RWPE1 (cell line): Measurements from ENCODE around the gene GRK1.
A peak's percentile ranks its signal among the peaks of the same experiment; 100 is the strongest.

ENCODE experiments used
- CTCF ChIA-PET: fragments of 350-600 bp; sonication (Branson Sonifier 250); formaldehyde crosslinking; extraction: SDS; loops from one replicate; lab custom pipeline; 2021; lab: Yijun Ruan, JAX
- POLR2A ChIA-PET: fragments of 400-600 bp; formaldehyde crosslinking; extraction: SDS; loops from one replicate; lab custom pipeline; 2020; ENCODE audit warnings: antibody characterized with exemption; ENCODE audit not compliant: low non-redundant PET; lab: Yijun Ruan, JAX
- DNase-seq: peaks from one replicate; pipeline ENCODE4 v3.0.0; 2012; ENCODE audit warnings: low spot score
- H3K27ac ChIP-seq: fragments of 450-650 bp; 2 replicates; pipeline ENCODE4 v1.5.1; 2017
- TF ChIP-seq, protein P1 (sequence below): fragments of 450-650 bp; conservative IDR thresholded peaks from 2 replicates; pipeline ENCODE4 v1.5.1; 2017; ENCODE audit warnings: low read depth, mild to moderate bottlenecking

Gene GRK1

DNA sequence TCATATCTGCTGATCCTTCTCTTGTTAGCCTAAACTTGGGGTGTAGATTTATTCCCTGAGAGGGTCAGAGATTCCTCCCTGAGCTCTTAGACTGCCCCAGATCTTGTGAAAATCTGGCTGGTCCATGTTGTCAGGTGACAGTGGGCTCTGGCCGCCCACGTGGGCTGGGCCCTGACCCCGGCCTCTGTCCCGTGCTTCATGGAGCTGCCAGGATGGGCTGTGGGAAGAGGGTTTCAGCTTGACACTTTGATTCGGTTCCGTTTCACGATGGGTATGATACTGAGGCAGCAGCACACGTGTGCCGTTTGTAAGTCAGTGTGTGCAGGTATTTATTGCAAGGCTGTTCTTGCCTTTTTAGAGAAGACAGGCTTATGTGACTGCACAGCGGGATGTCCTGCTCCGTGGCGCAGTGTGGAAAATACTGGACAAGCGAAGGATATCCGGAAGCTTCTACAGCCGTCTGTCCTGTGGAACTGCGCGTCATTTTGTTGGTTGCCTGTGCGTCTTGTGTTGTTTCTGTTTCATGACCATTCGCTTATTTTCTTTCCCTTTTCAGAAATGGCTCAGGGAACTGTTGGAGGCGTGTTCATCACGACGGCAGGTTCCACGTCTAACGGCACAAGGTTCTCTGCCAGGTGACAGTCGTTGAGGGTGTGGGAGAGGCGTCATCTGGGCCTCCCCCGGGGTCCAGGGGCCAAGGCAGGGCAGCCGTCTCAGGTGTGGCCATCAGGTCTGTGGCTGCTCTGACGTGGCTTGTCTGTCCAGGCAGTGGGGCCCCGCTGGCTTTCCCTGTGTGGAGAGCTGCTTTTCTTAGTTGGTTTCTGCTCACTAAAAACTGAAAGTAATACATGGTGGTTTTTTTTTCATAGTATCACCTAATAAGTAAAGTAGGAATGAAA, 29.5 kb upstream of the GRK1 start:
- ChIA-PET POLR2A (no interaction called here), CTCF (no interaction called here)
- no peak for DNase-seq
- H3K27ac ChIP-seq, result no peak overlapping the region
- TF ChIP-seq, protein P1, sequence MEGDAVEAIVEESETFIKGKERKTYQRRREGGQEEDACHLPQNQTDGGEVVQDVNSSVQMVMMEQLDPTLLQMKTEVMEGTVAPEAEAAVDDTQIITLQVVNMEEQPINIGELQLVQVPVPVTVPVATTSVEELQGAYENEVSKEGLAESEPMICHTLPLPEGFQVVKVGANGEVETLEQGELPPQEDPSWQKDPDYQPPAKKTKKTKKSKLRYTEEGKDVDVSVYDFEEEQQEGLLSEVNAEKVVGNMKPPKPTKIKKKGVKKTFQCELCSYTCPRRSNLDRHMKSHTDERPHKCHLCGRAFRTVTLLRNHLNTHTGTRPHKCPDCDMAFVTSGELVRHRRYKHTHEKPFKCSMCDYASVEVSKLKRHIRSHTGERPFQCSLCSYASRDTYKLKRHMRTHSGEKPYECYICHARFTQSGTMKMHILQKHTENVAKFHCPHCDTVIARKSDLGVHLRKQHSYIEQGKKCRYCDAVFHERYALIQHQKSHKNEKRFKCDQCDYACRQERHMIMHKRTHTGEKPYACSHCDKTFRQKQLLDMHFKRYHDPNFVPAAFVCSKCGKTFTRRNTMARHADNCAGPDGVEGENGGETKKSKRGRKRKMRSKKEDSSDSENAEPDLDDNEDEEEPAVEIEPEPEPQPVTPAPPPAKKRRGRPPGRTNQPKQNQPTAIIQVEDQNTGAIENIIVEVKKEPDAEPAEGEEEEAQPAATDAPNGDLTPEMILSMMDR, result no peak

DNA sequence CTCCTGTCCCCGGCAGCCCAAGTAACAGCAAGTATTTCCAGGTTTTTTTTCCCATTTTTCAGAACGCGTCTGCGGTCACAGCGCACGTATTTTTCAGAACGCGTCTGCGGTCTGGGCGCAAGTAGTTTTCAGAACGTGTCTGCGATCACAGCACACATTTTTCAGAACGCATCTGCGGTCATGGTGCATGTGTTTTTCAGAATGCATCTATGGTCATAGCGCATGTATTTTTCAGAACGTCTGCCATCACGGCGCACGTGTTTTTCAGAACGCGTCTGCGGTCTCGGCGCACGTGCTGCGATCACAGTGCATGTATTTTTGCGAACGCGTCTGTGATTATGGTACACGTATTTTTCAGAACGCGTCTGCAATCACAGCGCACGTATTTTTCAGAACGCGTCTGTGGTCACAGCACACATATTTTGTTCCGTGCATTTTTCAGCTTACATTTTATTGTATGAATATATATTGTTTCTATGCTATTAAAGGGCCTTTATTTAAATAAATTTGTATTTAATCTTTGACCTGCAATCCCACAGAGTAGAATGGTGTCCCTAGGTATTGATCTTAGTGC, 28.8 kb upstream of the GRK1 start:
- no peak for DNase-seq
- no peak overlapping the region for H3K27ac ChIP-seq
- TF ChIP-seq, protein P1, result no peak
- POLR2A ChIA-PET, result no interaction called here
- CTCF ChIA-PET, result no interaction called here

DNA sequence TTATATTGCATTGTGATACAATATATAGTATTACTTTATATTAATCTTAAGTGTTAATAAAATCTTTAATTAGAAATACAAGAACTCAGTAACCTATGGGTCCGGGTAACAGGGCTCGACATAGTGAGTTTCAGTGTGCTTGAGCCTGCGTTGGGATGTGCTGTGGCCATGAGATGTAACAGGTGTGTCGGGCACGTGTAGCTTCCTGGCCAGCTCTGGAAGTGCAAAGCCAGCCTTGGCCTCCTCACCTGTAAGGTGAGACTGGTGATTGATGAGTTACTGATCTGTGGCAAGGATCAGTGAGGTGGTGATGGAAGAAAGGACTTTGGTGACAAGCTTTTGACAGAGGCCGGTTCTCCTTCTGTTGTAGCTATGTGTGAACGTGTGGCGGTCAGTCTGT, 28.2 kb upstream of the GRK1 start:
- TF ChIP-seq, protein P1, result no peak
- POLR2A ChIA-PET, result no interaction called here
- CTCF ChIA-PET, result no interaction called here
- H3K27ac ChIP-seq, result no peak overlapping the region
- no peak for DNase-seq

DNA sequence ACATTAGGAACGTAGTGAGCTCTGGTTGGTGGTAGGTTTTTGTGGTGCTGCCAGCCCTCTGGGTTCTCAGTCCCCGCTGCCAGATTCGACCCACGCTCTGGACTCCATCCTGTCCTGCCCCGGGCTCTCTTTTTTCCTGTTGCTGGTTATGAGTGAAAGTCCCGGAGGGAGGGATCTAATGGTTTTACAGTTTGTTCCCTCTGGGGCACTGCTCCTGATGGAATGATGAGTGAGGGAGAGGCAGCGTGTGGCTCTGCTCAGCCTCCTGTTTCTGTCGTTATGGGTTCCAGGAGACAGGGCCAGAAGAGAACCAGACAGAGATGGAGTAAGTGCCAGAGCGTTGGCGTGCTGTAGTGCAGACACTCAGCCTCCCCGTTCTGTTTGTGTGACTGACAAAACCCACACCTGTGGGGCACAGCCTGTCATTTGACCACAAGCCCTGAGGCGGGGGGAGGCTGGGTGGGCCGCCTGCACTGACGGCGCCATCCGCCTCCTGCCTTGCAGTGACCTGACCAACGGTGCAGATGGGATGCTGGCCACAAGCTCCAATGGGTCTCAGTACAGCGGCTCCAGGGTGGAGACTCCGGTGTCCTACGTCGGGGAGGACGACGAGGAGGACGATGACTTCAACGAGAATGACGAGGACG, 27.3 kb upstream of the GRK1 start:
- H3K27ac ChIP-seq, result peak overlapping the region; percentile 2; the same call in 1 of the 2 replicates
- ChIA-PET POLR2A (no interaction called here), CTCF (no interaction called here)
- DNase-seq, result no peak
- TF ChIP-seq, protein P1, result no peak

DNA sequence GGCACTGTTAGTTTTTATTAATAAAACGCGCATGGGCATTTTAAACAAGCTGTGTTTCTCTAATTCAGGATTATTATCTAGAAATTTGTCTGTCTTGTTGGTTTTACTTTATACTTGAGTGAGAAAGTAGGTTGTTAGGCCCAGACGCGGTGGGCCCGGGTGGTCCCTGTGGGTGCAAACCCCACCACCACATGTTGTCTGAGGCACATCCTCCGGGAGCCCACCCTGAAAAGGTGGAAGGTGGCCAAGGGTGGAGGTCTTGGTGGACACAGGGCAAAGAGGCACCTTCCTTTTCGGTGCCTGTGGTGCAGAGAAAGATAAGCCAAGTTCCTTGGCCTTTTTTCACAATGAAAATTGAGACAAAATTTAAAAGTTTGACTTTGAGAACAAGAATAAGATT, 25.6 kb upstream of the GRK1 start:
- TF ChIP-seq, protein P1, result no peak
- no peak overlapping the region for H3K27ac ChIP-seq
- DNase-seq, result no peak
- POLR2A ChIA-PET, result no interaction called here
- CTCF ChIA-PET, result no interaction called here

DNA sequence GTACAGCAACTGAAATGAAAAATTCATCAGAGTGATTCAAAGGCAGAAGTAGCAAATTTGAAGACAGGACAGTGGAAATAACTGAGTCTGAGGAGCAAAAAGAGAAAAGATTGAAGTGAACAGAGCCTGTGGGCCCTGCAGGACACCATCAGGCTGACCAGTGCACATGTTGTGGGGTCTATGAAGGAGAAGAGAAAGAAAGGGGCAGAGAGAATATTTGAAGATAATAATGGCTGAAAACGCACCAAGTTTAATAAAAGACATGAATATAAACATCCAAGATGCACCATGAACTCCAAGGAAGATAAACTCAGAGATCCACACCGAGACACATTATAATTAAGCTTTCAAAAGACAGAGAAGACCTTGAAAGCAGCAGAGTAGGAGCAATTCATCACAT, 24.5 kb upstream of the GRK1 start:
- POLR2A ChIA-PET, result no interaction called here
- DNase-seq, result no peak
- CTCF ChIA-PET, result no interaction called here
- H3K27ac ChIP-seq, result no peak overlapping the region
- TF ChIP-seq, protein P1, result no peak
